SIG-M5 treated with dmso at 0.1 percent for 504 hours (cell line): Measurements from ENCODE around the gene SORCS2.
"Not testable (repeated sequence)": the region's sequence is repeated elsewhere in the genome, so short reads cannot be mapped to it uniquely, and the experiment has no call there.

Experiments
- DNase-seq: peaks from one replicate; lab custom pipeline; 2025; ENCODE audit not compliant: unreplicated experiment; lab: John Stamatoyannopoulos, UW

SORCS2 gene

GRCh38 chr4:7434766-7435150, 242.4 kb downstream of the SORCS2 start, which contains the start of gene PSAPL1:
Gene PSAPL1 (minus strand): TSS chr4:7434930. CDS start chr4:7434879, 51 bp downstream.
- no peak for DNase-seq

GRCh38 chr4:7435471-7436061, 243.2 kb downstream of the SORCS2 start:
- no peak for DNase-seq

GRCh38 chr4:7436256-7436655, 243.9 kb downstream of the SORCS2 start:
- no peak for DNase-seq

- DNase-seq, result no peak
These were observed 247.4 kb downstream of the SORCS2 start for GRCh38 chr4:7439699-7440098.

- DNase-seq, result no peak
These were observed 248.9 kb downstream of the SORCS2 start for GRCh38 chr4:7441201-7441600.

- no peak for DNase-seq
These were observed 250.3 kb downstream of the SORCS2 start for GRCh38 chr4:7442574-7443162.

GRCh38 chr4:7444314-7444713, 252.0 kb downstream of the SORCS2 start:
- DNase-seq, result no peak

- no peak for DNase-seq
These were observed 252.4 kb downstream of the SORCS2 start for GRCh38 chr4:7444731-7445130.

- DNase-seq, result no peak
These were observed 254.9 kb downstream of the SORCS2 start for GRCh38 chr4:7447236-7447635.

- DNase-seq, result no peak
These were observed 255.7 kb downstream of the SORCS2 start for GRCh38 chr4:7448036-7448435.

- DNase-seq, result no peak
These were observed 258.6 kb downstream of the SORCS2 start for GRCh38 chr4:7450775-7451433.

- DNase-seq, result no peak
These were observed 259.1 kb downstream of the SORCS2 start for GRCh38 chr4:7451434-7451789.

GRCh38 chr4:7451800-7452199, 259.5 kb downstream of the SORCS2 start:
- no peak for DNase-seq

- DNase-seq, result not testable (repeated sequence)
These were observed 260.5 kb downstream of the SORCS2 start for GRCh38 chr4:7452802-7453201.

GRCh38 chr4:7457201-7458065, 265.1 kb downstream of the SORCS2 start:
- no peak for DNase-seq

- no peak for DNase-seq
These were observed 265.7 kb downstream of the SORCS2 start for GRCh38 chr4:7458066-7458425.

- DNase-seq, result no peak
These were observed 266.1 kb downstream of the SORCS2 start for GRCh38 chr4:7458477-7458876.

GRCh38 chr4:7459471-7459870, 267.1 kb downstream of the SORCS2 start:
- no peak for DNase-seq

GRCh38 chr4:7460566-7460965, 268.2 kb downstream of the SORCS2 start:
- no peak for DNase-seq

GRCh38 chr4:7461230-7461629, 268.9 kb downstream of the SORCS2 start:
- DNase-seq, result no peak

- no peak for DNase-seq
These were observed 270.2 kb downstream of the SORCS2 start for GRCh38 chr4:7462509-7462971.
